Activated T-cell treated with anti-CD3 and anti-CD28 coated beads, Interleukin-2, amount 50 U/mL, for 48 hours (primary cell): ENCODE data around the gene IRX3.

ENCODE experiments used
- DNase-seq, 2 experiments: peaks; one replicate each; pipeline ENCODE4 v3.0.0-alpha.2; 2020

The IRX3 gene

DNA sequence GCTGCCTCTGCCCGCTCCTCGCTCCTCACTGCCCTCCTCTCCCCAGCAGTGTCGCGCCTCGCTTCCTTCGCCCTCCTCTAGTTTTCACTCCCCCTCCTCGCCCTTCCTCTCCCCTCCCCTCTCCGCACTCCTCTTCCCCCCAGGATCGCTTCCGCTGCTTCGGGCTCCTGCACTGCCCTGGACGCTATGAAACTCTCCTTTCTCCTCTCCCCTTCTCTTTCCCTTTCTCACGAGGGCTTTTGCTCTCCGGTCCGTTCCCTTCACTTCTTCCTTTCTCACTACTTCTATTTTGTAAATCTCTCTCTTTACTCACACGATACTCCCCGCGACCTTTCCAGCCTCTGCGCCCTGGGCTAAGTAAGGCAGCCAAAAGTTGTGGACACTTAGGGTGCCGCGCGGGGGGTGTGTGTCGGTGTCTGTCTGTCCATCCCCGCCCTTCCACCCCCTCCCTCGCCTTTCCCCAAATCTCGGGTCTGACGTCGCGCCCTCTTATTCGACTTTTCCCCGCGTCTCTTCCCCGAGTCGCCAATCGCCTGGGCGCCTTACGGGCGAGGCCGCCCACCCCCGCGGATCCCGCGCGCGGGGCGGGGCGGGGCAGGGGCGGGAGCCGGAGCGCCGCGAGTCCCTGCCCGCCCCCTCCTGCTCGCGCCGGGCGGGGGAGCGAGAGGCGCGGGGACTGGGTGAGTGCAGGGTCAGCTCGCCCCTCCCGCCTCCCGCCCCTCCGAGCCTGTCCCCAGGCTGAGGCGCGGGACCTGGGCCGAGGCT is at the start of gene IRX3:
Gene IRX3, minus strand, starts transcription at position 422 of the 765 bp plus-strand sequence. CDS start 737 bp downstream, outside the sequence.
- peak; percentile 39 for DNase-seq

GRCh38 chr16:54335230-54335629 is 48.6 kb upstream of the IRX3 start:
- DNase-seq, result no peak

- no peak for DNase-seq
Measured at GRCh38 chr16:54334208-54334607, 47.6 kb upstream of the IRX3 start.

DNA sequence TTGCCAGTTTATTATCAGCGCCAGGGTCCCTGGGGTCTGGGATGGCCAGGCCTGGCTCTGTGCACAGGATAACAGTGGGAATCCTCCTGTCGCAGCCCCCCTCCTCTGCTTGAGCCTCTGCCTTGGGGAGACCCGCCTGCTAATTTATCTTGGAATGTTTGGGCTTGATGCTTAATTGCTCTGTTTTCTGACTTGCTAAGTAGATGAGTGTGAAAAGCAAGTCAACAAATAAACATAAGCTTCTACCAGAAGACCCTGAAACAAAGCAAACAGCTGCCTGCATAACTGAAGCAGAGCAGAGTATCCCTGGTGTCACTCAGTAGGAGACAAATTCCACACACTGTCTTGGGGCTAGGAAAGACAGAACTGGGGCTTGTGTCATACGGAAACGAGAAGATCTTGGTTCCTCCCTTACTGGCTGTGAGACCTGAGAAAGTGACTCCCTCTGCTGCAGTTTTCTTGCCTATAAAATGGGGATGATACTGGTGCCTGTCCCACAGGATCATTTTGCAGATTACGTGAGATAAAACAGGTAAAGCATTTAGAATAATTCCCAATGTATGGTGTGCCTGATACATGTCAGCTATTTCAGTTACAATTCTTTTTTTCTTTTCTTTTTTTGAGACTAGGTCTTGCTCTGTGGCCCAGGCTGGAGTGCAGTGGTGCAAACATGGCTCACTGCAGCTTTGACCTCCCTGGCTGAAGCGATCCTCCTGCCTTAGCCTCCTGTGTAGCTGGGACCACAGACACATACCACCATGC is 44.8 kb upstream of the IRX3 start:
- DNase-seq, result no peak

DNA sequence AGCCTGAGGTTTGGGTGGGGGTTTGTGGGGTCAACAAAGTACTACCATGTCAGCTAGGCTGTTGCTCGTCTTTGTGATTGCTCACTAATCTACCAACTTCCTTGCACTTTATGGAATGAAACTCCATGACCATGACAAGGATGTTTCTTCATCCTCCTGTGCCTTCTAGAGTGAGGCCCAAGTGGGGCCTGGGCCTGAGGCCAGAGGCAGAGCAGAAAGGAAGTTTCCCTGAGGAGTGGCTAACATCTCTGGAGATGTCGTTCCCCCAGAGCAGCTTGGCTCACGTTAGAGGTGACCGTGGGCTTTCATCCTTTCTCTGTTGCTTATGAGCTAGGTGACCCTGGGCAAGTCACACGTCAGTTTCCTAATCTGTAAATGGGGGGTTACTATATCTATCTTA is 41.0 kb upstream of the IRX3 start:
- DNase-seq, result no peak

DNA sequence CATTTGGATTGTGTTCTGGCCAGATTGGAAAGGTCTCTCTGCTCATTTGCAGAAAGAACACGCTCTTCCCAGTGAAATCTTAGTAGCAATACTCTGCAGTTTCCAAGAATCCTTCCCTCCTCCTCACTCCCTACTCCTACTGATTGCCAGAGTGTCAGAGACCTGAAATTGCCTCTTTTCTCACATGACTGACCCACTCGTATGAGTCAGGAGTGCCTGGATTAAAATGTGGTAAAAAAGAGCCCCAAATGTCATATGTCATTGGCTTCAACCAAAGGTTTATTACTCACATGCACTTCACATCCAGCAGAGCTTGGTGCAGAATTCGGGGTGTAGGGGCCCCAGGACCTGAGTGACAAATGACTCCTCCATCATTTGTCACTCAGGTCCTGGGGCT is 39.7 kb upstream of the IRX3 start:
- DNase-seq, result no peak

- no peak for DNase-seq
Measured at GRCh38 chr16:54325616-54326265, 39.2 kb upstream of the IRX3 start.

DNA sequence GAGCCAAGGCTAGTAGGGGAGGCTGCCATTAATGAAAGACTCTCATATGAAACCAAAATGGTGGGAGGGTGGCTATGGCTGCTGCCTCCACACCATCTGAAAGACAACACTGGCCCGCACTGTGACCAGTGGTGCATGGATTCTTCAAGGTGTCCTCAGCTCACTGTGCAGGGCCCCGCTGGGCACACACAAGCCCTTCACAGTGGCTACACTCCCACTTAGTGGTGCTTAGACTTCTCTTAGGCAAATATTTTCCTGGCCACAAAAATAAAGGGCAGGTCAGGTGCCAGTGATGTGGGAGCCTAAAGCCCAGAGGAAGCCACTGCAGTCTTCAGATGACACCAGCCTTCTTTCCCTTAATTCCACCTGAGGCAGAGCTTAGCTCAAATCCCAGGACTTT is 38.1 kb upstream of the IRX3 start:
- DNase-seq, result no peak

DNA sequence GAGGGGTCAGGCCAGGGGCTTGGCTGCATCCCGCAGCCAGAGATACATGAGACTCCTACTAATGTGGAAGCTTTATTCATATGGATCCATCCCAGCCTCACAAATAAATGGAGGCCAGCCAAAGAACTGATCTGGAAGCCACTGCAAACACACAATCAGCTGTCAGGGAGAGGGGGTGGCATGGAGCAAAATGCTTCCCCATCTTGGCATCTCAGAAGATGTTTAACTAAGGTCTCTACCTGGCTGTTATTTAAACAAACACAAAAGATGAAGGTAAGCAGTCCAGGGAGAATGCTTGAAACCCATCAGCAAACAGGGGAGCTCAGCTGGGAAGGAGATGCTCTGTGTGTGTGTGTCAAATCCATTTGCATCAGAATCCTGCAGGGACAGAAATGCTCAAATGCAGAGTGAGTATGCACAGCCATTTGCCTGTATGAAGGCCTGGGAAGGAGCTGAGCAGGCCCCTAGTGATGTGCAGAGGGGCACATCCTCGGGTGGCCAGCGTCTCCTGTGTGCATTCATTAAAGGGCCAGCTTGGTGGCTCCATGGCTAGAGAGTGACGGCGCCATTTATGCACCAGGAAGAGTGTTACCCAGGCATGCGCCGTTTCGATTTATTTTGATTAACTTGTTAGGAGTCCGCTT is 34.2 kb upstream of the IRX3 start:
- DNase-seq, result no peak

DNA sequence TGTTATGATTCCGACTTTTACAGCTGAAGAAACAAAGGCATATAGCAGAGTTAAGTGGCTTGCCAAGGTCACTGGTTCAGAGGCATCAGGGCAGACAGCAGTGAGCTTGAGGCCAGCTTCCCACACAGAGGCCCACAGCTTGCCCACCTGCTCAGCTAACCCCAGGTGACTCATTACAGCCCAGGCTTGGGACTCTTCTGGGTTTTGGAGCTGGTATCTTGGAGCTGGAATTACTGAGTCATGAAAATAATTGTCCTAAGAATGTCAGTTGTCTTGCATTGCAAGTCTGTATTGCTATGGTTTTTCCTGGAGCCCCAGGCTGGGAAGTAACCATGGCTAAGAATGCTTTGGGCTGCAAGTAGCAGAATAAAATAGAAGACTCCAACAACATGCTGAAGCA is 32.4 kb upstream of the IRX3 start:
- DNase-seq, result no peak

DNA sequence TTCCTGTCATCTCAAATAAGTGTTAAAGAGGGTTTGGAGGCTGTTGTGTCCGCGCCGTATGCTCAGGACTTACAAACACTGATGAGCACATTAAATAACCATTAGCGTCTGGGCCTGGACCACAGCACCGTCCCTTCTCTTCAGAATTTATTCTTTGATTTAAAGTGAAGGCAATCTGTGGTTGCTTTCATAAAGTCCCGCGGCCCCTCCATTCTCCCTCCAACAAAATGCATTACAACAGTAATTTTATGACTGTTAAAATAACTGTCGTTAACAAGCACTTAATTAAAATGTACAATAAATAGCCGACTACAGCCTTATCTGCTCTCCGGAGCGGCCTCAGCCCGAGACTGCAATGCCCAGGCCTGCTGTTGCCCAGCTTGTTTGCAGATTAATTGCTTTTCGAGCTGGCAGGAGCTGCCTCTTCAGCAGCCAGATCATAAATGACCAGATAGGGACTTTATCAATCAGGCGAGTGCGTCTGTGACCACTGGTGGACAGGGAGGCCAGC is 30.6 kb upstream of the IRX3 start:
- DNase-seq, result no peak

DNA sequence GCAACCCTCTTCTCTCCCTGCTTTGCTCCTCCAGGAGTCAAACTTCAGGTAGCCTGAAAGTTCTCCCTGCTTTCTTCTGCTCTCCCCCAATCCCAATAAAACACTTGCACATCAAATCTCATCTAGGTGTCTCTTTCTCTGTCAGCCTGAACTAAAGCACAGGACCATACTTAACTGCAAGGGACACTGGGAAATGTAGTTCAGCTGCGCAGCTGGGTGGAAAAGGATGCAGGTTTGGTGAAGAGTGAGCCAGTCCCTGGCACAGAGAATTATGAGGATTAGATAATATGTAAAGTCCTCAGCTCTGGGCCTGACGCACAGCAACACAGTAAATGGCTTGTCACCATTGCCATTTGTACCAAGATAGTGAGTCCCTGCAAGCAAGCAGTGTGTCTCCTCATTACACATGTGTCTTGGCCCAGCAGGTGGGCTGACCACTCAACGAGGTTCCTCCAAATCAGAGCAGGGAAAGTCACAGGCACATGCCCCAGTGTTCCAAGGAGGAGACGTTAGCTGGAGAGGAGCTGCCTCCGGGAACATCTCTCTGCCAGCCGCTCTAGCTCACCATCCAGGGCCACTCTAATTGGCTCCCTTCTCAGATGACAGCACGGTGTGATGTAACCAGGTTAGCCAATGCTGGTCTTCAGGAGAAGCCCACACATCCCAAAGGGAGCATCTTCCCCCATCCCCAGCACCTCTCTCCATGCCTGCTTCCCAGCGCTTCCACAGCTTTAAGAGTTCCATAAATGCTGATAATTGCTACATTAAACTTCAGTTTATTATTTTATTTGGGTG is 29.7 kb upstream of the IRX3 start:
- DNase-seq, result no peak

GRCh38 chr16:54313789-54314188 is 27.2 kb upstream of the IRX3 start:
- DNase-seq, result no peak

- DNase-seq, result no peak
Measured at GRCh38 chr16:54312502-54312991, 26.0 kb upstream of the IRX3 start.

DNA sequence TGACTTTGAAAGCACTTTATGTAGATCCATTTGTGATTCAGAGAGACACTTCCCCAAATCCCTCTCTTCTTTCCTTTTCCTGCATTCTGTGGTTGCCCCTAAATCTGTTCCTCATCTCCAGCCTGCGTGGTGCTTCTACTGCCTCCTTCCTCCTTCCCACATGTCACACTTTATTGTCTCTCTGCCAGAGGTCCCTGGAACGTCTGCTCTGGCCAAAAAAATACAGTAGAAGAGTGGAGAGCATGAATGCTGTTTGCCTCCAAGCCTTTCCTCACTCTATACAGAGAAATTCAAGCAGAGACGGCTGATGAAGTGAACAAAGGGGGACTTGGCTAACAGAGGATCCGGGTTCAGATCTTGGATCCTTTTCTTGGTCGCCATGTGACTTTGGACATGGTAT is 22.8 kb upstream of the IRX3 start:
- no peak for DNase-seq

GRCh38 chr16:54305080-54305479 is 18.5 kb upstream of the IRX3 start:
- DNase-seq, result no peak

- DNase-seq, result no peak
Measured at GRCh38 chr16:54303613-54304012, 17.0 kb upstream of the IRX3 start.

DNA sequence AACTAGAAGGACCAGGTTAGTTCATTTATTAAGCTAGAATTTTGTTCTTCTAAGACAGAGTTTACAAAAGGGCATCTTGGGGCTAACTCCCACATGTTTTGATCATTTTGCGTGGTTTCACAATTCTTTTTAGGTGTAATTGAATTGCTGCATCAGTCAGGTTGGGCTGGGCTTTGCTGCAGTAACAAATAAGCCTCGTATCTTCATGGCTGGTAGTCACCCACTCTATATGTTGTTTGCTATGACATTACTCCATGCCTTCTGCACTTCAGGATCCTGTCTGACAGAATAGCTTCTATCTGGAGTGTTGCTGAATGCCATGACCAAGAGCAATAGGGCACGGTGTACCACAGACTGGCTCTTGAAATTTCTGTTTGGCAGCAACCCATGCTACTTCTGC is 10.6 kb upstream of the IRX3 start:
- no peak for DNase-seq

GRCh38 chr16:54296543-54296942 is 10.0 kb upstream of the IRX3 start:
- DNase-seq, result no peak

DNA sequence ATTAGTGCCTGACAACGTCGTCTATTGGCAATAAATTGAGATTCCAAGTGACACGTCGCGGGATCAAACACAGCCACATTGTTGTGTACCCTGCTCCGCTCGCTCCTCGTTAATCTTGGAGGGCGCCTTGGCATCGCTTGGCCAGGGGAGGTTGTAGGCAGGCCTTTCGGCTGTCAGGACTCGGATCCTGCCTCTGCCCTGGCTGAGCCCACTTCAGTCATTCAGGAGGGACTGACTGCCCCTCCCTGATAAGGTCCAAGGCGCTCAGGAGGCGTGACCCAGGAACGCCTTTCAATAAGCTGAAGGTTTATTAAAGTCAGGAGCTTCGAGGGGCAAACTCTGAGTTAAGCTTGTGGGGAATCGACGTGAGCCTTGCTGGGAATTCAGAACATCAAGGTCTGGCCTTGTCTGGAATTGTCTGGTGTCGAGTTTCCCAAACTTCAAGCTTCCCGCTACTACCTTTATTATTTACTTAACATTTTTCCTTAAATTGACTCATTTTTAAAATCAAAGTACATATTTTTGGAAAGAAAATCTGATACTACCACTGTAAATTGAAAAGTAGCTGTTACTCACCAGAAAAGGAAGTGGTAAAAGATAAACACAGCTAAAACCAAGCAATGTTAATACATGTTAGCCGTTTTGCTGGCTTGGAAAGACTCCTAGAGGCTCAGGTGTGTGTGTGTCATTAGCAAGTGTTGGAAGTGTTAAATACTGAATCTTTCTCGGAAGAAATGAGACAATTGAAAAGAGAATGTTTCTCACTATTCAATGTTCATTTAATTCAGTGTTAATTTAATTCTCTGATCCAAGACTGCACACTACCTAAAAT is 5.3 kb upstream of the IRX3 start:
- no peak for DNase-seq
